ENCODE results near the gene DEFB123. TPM values are rescaled to one million over a fixed set of nuclear protein-coding genes. Genes with fewer than 3 reads are reported as not detected.
"Not testable (repeated sequence)": the region's sequence is repeated elsewhere in the genome, so short reads cannot be mapped to it uniquely, and the experiment has no call there.

The DEFB123 gene
- total RNA-seq, 6 experiments from 2014 or later: not detected

GRCh38 chr20:31410011-31410410, 30.4 kb upstream of the DEFB123 start:
- no peak overlapping the region for H3K27ac Mint-ChIP-seq
- no peak for TF ChIP-seq CTCF (IDR thresholded peaks at IDR 0.05)
- H3K27me3 Mint-ChIP-seq (ENCODE audit: insufficient read depth): peaks cover 7% of the 10 kb centered on the region
- H3K4me3 Mint-ChIP-seq: no peak overlapping the region
- H3K36me3 Mint-ChIP-seq (ENCODE audit: low read depth): no peaks in the 10 kb centered on the region
- DNase-seq: no peak
- no peaks in the 10 kb centered on the region for H3K9me3 Mint-ChIP-seq
- no peaks in the 10 kb centered on the region for H3K4me1 Mint-ChIP-seq (ENCODE audit: low read depth)

GRCh38 chr20:31414381-31414780, 26.1 kb upstream of the DEFB123 start:
- Mint-ChIP-seq H3K27ac (no peak overlapping the region), H3K9me3 (no peaks in the 10 kb centered on the region), H3K4me1 (ENCODE audit: low read depth) (no peaks in the 10 kb centered on the region), H3K27me3 (ENCODE audit: insufficient read depth) (peaks cover 7% of the 10 kb centered on the region), H3K36me3 (ENCODE audit: low read depth) (no peaks in the 10 kb centered on the region), H3K4me3 (no peak overlapping the region)
- no peak for DNase-seq
- no peak for TF ChIP-seq CTCF (IDR thresholded peaks at IDR 0.05)

- Mint-ChIP-seq H3K4me3 (no peak overlapping the region), H3K27me3 (ENCODE audit: insufficient read depth) (peaks cover 7% of the 10 kb centered on the region)
Measured at GRCh38 chr20:31415653-31416052, 24.8 kb upstream of the DEFB123 start.

GRCh38 chr20:31418307-31418706, 22.1 kb upstream of the DEFB123 start:
- Mint-ChIP-seq H3K4me3 (no peak overlapping the region), H3K36me3 (ENCODE audit: low read depth) (no peaks in the 10 kb centered on the region), H3K27me3 (ENCODE audit: insufficient read depth) (peaks cover 4% of the 10 kb centered on the region), H3K4me1 (ENCODE audit: low read depth) (no peaks in the 10 kb centered on the region), H3K9me3 (no peaks in the 10 kb centered on the region), H3K27ac (no peak overlapping the region)
- no peak for TF ChIP-seq CTCF (IDR thresholded peaks at IDR 0.05)
- DNase-seq: no peak

More at GRCh38 chr20:31415653-31416052, 24.8 kb upstream of the DEFB123 start:
- Mint-ChIP-seq H3K36me3 (ENCODE audit: low read depth) (no peaks in the 10 kb centered on the region), H3K27ac (no peak overlapping the region), H3K9me3 (no peaks in the 10 kb centered on the region), H3K4me1 (ENCODE audit: low read depth) (no peaks in the 10 kb centered on the region)
- TF ChIP-seq CTCF (IDR thresholded peaks at IDR 0.05): no peak
- no peak for DNase-seq

- Mint-ChIP-seq H3K9me3 (no peaks in the 10 kb centered on the region), H3K4me3 (no peak overlapping the region), H3K4me1 (ENCODE audit: low read depth) (no peaks in the 10 kb centered on the region), H3K27ac (no peak overlapping the region), H3K36me3 (ENCODE audit: low read depth) (no peaks in the 10 kb centered on the region), H3K27me3 (ENCODE audit: insufficient read depth) (peaks cover 9% of the 10 kb centered on the region)
- no peak for TF ChIP-seq CTCF (IDR thresholded peaks at IDR 0.05)
- DNase-seq: no peak
Measured at GRCh38 chr20:31425797-31426196, 14.6 kb upstream of the DEFB123 start.

GRCh38 chr20:31426891-31427551, 13.4 kb upstream of the DEFB123 start:
- H3K4me3 Mint-ChIP-seq; H3K27me3 Mint-ChIP-seq (ENCODE audit: insufficient read depth); H3K9me3 Mint-ChIP-seq; H3K36me3 Mint-ChIP-seq (ENCODE audit: low read depth); DNase-seq; H3K4me1 Mint-ChIP-seq (ENCODE audit: low read depth); H3K27ac Mint-ChIP-seq: not testable (repeated sequence)

- not testable (repeated sequence) for H3K4me1 Mint-ChIP-seq (ENCODE audit: low read depth); H3K36me3 Mint-ChIP-seq (ENCODE audit: low read depth); H3K4me3 Mint-ChIP-seq; H3K9me3 Mint-ChIP-seq; H3K27me3 Mint-ChIP-seq (ENCODE audit: insufficient read depth); DNase-seq; H3K27ac Mint-ChIP-seq
Measured at GRCh38 chr20:31427576-31427975, 12.9 kb upstream of the DEFB123 start.

All from HFFc6 (cell line).